Liver (tissue), 9 donors: ENCODE measurements around the gene OCA2. TPM values are rescaled to one million over a fixed set of nuclear protein-coding genes. Genes with fewer than 3 reads are reported as not detected.

Experiments used
- DNase-seq: peaks from one replicate; pipeline ENCODE4 v3.0.0-alpha.2; 2017; ENCODE audit warnings: low spot score
- H3K27ac ChIP-seq, 2 donors: one replicate each; pipeline ENCODE4 v1.7.0; 2013; ENCODE audit warnings: inconsistent platforms in 2 of 2, low read length in 2 of 2, control low read depth in 1 of 2, low read depth in 1 of 2, mild to moderate bottlenecking in 1 of 2
- H3K27me3 ChIP-seq, 4 donors: one replicate each; pipeline versions ENCODE4 v1.6.1 to v1.7.0; 2013; ENCODE audit warnings: low read length in 3 of 4, inconsistent platforms in 1 of 4, mild to moderate bottlenecking in 1 of 4, moderate library complexity in 1 of 4; ENCODE audit not compliant: control insufficient read depth in 4 of 4, insufficient read depth in 4 of 4
- H3K36me3 ChIP-seq, 4 donors: one replicate each; pipeline versions ENCODE4 v1.6.1 to v1.7.0; 2013; ENCODE audit warnings: low read length in 3 of 4, mild to moderate bottlenecking in 3 of 4, low read depth in 1 of 4, moderate library complexity in 1 of 4; ENCODE audit not compliant: control insufficient read depth in 4 of 4, insufficient read depth in 3 of 4
- H3K4me1 ChIP-seq, 4 donors: one replicate each; pipeline versions ENCODE4 v1.6.1 to v1.7.0; 2013; ENCODE audit warnings: low read length in 3 of 4, mild to moderate bottlenecking in 3 of 4, moderate library complexity in 1 of 4; ENCODE audit not compliant: control insufficient read depth in 4 of 4, insufficient read depth in 4 of 4
- H3K4me3 ChIP-seq, 3 donors: one replicate each; pipeline versions ENCODE4 v1.6.1 to v1.7.0; 2013; ENCODE audit warnings: low read length in 3 of 3, control low read depth in 1 of 3, low read depth in 1 of 3, mild to moderate bottlenecking in 1 of 3
- H3K9ac ChIP-seq, 2 donors: one replicate each; pipeline ENCODE4 v1.7.0; 2013; ENCODE audit warnings: low read length in 2 of 2, mild to moderate bottlenecking in 2 of 2, moderate library complexity in 2 of 2, control low read depth in 1 of 2, low read depth in 1 of 2
- H3K9me3 ChIP-seq, 4 donors: one replicate each; pipeline versions ENCODE4 v1.6.1 to v1.7.0; 2013; ENCODE audit warnings: low read length in 3 of 4; ENCODE audit not compliant: control insufficient read depth in 4 of 4
- ATF3 ChIP-seq: IDR thresholded peaks from 2 replicates; pipeline ENCODE4 v1.6.1; 2016; ENCODE audit warnings: antibody characterized with exemption
- CTCF ChIP-seq: fragments of 150-350 bp; IDR thresholded peaks from 2 replicates; pipeline ENCODE4 v1.5.1; 2017; ENCODE audit warnings: improper control_type of control experiment, low read depth, low read length; ENCODE audit not compliant: missing input control
- EGR1 ChIP-seq, 2 donors: IDR thresholded peaks; 2 replicates each; pipeline ENCODE4 v1.6.1; 2016 to 2018; ENCODE audit warnings: antibody characterized with exemption in 2 of 2, low read depth in 2 of 2
- FOXA1 ChIP-seq: IDR thresholded peaks from 2 replicates; pipeline ENCODE4 v1.6.1; 2016; ENCODE audit warnings: antibody characterized with exemption
- FOXA2 ChIP-seq: IDR thresholded peaks from 2 replicates; pipeline ENCODE4 v1.6.1; 2016; ENCODE audit warnings: antibody characterized with exemption
- HNF4A ChIP-seq, 2 donors: conservative IDR thresholded peaks; 2 replicates each; pipeline ENCODE4 v1.6.1; 2016; ENCODE audit warnings: antibody characterized with exemption in 2 of 2, mild to moderate bottlenecking in 2 of 2
- HNF4G ChIP-seq: IDR thresholded peaks from 2 replicates; pipeline ENCODE4 v1.6.1; 2016; ENCODE audit warnings: antibody characterized with exemption
- JUND ChIP-seq, 2 donors: IDR thresholded peaks; 2 replicates each; pipeline ENCODE4 v1.6.1; 2016; ENCODE audit warnings: antibody characterized with exemption in 2 of 2
- MAX ChIP-seq: IDR thresholded peaks from 2 replicates; pipeline ENCODE4 v1.6.1; 2016; ENCODE audit warnings: antibody characterized with exemption
- NR2F2 ChIP-seq: IDR thresholded peaks from 2 replicates; pipeline ENCODE4 v1.6.1; 2016; ENCODE audit warnings: antibody characterized with exemption
- RAD21 ChIP-seq, 2 donors: IDR thresholded peaks; 2 replicates each; pipeline ENCODE4 v1.6.1; 2016; ENCODE audit warnings: antibody characterized with exemption in 2 of 2, mild to moderate bottlenecking in 2 of 2
- REST ChIP-seq: IDR thresholded peaks from 2 replicates; pipeline ENCODE4 v1.6.1; 2016; ENCODE audit warnings: antibody characterized with exemption, mild to moderate bottlenecking
- RXRA ChIP-seq, 2 donors: IDR thresholded peaks; 2 replicates each; pipeline ENCODE4 v1.6.1; 2017 to 2018; ENCODE audit warnings: antibody characterized with exemption in 2 of 2, mild to moderate bottlenecking in 1 of 2
- SP1 ChIP-seq: IDR thresholded peaks from 2 replicates; pipeline ENCODE4 v1.6.1; 2018; ENCODE audit warnings: antibody characterized with exemption, mild to moderate bottlenecking
- TAF1 ChIP-seq: conservative IDR thresholded peaks from 2 replicates; pipeline ENCODE4 v1.6.1; 2016; ENCODE audit warnings: antibody characterized with exemption, mild to moderate bottlenecking
- YY1 ChIP-seq: IDR thresholded peaks from 2 replicates; pipeline ENCODE4 v1.6.1; 2016; ENCODE audit warnings: antibody characterized with exemption, mild to moderate bottlenecking
- ZBTB33 ChIP-seq: IDR thresholded peaks from 2 replicates; pipeline ENCODE4 v1.6.1; 2016; ENCODE audit warnings: antibody characterized with exemption
- WGBS: extraction: QIAGEN DNeasy Blood & Tissue Kit; methylation state at CpG from one replicate; pipeline ENCODE4 v1.1.7; 2013; 5-methylcytosine and 5-hydroxymethylcytosine counted together
- polyA plus RNA-seq, 2 donors: library from polyadenylated mRNA; stranded (reverse) in 1 of 2; unstranded in 1 of 2; fragments of 200-250 nt in 1 of 2; fragments of >200 nt in 1 of 2; fragmentation: Nextera tagmentation in 1 of 2; extraction: Ambion mirVana in 1 of 2; gene quantifications; one replicate each; pipeline versions ENCODE4 v1.2.1 to v1.2.3, GENCODE V29; 2013 to 2015
- total RNA-seq, 2 donors: library from RNA; depleted of rRNA; stranded (reverse); fragments of >200 nt; gene quantifications; one replicate each; pipeline ENCODE4 v1.2.3, GENCODE V29; 2014
- donor health status: healthy.
- donor health status: healthy.
- donor health status: healthy.
- donor health status: healthy.
- donor health status: healthy.

Gene OCA2
- total and polyA plus RNA-seq, 4 donors, result 0.02 to 0.56 (median 0.15) TPM

- Histone ChIP-seq H3K9ac (no peak overlapping the region), H3K4me3 (no peak overlapping the region), H3K27ac (no peak overlapping the region), H3K27me3 (peaks cover 0 to 2% (median 0%) of the 10 kb centered on the region in 4 donors), H3K9me3 (peaks cover 2 to 7% (median 5%) of the 10 kb centered on the region in 4 donors), H3K4me1 (no peaks in the 10 kb centered on the region), H3K36me3 (no peaks in the 10 kb centered on the region)
- no peak for DNase-seq
- WGBS, result 83% methylated on average over 3 of the region's 3 CpGs
- TF ChIP-seq RXRA (IDR thresholded peaks at IDR 0.05), result no peak
- no peak for TF ChIP-seq JUND (IDR thresholded peaks at IDR 0.05)
- TF ChIP-seq TAF1, result no peak
- no peak for TF ChIP-seq HNF4G
- no peak for TF ChIP-seq ZBTB33
These were observed 364.2 kb downstream of the OCA2 start for GRCh38 chr15:27734785-27735495.

DNA sequence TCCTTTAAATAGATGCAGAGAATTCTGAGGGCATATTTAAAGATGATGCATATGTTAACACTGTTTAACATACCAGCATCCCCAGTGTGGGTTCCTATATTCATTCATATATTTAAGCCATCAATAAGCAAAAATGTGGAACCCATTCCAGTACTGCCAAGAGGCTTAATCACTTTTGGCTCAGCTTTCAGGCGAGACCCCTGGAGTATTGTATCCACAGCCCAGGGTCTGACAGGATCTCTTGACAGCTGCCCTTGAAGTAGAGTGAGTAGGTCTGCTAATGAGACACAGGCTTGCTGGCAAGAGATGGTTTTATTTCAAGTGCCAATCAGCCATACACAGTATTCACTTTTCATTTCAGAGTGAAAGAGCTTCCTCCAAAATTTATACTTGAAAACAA is 367.3 kb downstream of the OCA2 start:
- TF ChIP-seq HNF4A (conservative IDR thresholded peaks at IDR 0.05) (no peak), NR2F2 (no peak), FOXA1 (no peak), HNF4G (no peak), ATF3 (no peak), JUND (IDR thresholded peaks at IDR 0.05) (no peak), MAX (no peak), FOXA2 (no peak), TAF1 (no peak), SP1 (no peak), REST (no peak), EGR1 (IDR thresholded peaks at IDR 0.05; ENCODE audit: low read depth in 2 of 2) (no peak), CTCF (no peak), RXRA (IDR thresholded peaks at IDR 0.05) (no peak), YY1 (no peak), ZBTB33 (no peak), RAD21 (IDR thresholded peaks at IDR 0.05) (no peak)
- Histone ChIP-seq H3K27me3 (no peaks in the 10 kb centered on the region), H3K4me1 (no peaks in the 10 kb centered on the region), H3K9ac (no peak overlapping the region), H3K4me3 (no peak overlapping the region), H3K9me3 (peaks cover 2 to 7% (median 5%) of the 10 kb centered on the region in 4 donors), H3K36me3 (no peaks in the 10 kb centered on the region), H3K27ac (no peak overlapping the region)
- DNase-seq, result no peak
- WGBS, result 70% methylated on average over 1 of the region's 1 CpG
